OCI-LY7 (cell line): Measurements from ENCODE around the gene PFKL. TPM values are rescaled to one million over a fixed set of nuclear protein-coding genes. Genes with fewer than 3 reads are reported as not detected.

Experiments
- BruUV-seq: library from RNA; stranded (reverse); fragments of 400-500 nt; replicated peaks from 2 replicates; lab custom pipeline; 2021; lab: Mats Ljungman, UMichigan
- CTCF ChIA-PET: fragments of 300-600 bp; sonication (Branson Sonifier 250); formaldehyde crosslinking; loops from one replicate; lab custom pipeline; 2022; ENCODE audit warnings: antibody characterized with exemption; ENCODE audit not compliant: unreplicated experiment; lab: Charles Lee
- POLR2A ChIA-PET: fragments of 300-600 bp; sonication (Branson Sonifier 250); formaldehyde crosslinking; loops from one replicate; lab custom pipeline; 2022; ENCODE audit warnings: antibody characterized with exemption; lab: Charles Lee
- DNase-seq: peaks from one replicate; pipeline ENCODE4 v3.0.0-alpha.2; 2015; ENCODE audit warnings: low spot score
- H2AFZ ChIP-seq: fragments of 200-600 bp; sonication (generic), shearing (Covaris generic); 2 replicates; pipeline ENCODE4 v1.6.1; 2014; ENCODE audit warnings: mild to moderate bottlenecking, antibody characterized with exemption, low read length, moderate library complexity
- H3K27ac ChIP-seq: fragments of 200-600 bp; sonication (generic); 2 replicates; pipeline ENCODE4 v1.5.1; 2014; ENCODE audit warnings: mixed run types, low read depth, mild to moderate bottlenecking, moderate library complexity, low read length, inconsistent platforms; ENCODE audit not compliant: poor library complexity, severe bottlenecking
- H3K36me3 ChIP-seq: fragments of 200-600 bp; sonication (generic); 2 replicates; pipeline ENCODE4 v1.6.1; 2014; ENCODE audit warnings: mild to moderate bottlenecking, antibody characterized with exemption, low read length, moderate library complexity, mixed read lengths; ENCODE audit not compliant: insufficient read depth
- H3K4me1 ChIP-seq: fragments of 200-600 bp; sonication (generic); 2 replicates; pipeline ENCODE4 v1.5.1; 2014; ENCODE audit warnings: mild to moderate bottlenecking, low read length; ENCODE audit not compliant: insufficient read depth, poor library complexity, severe bottlenecking
- H3K4me2 ChIP-seq: fragments of 200-600 bp; sonication (generic); 2 replicates; pipeline ENCODE4 v1.6.1; 2014; ENCODE audit warnings: mild to moderate bottlenecking, low read length
- H3K4me3 ChIP-seq: fragments of 200-600 bp; sonication (generic); 2 replicates; pipeline ENCODE4 v1.5.1; 2014; ENCODE audit warnings: mild to moderate bottlenecking, low read depth, low read length; ENCODE audit not compliant: poor library complexity, severe bottlenecking
- H3K79me2 ChIP-seq: fragments of 200-600 bp; sonication (generic); 2 replicates; pipeline ENCODE4 v1.6.1; 2016; ENCODE audit warnings: low read depth, mild to moderate bottlenecking, low read length, moderate library complexity, mixed read lengths; ENCODE audit not compliant: insufficient read depth
- H3K9me2 ChIP-seq: fragments of 200-600 bp; sonication (generic); 2 replicates; pipeline ENCODE4 v1.6.1; 2016; ENCODE audit warnings: mild to moderate bottlenecking, low read length, mixed read lengths; ENCODE audit not compliant: insufficient read depth
- H3K9me3 ChIP-seq: fragments of 200-600 bp; sonication (generic); 2 replicates; pipeline ENCODE4 v1.6.1; 2014; ENCODE audit warnings: mild to moderate bottlenecking, mixed run types, low read length, mixed read lengths
- H4K20me1 ChIP-seq: fragments of 200-600 bp; sonication (generic); 2 replicates; pipeline ENCODE4 v1.6.1; 2014; ENCODE audit warnings: mild to moderate bottlenecking, antibody characterized with exemption, low read length, moderate library complexity, mixed read lengths; ENCODE audit not compliant: insufficient read depth
- EZH2phosphoT487 ChIP-seq: fragments of 200-600 bp; sonication (generic); IDR thresholded peaks from 2 replicates; pipeline ENCODE4 v1.6.1; 2018; ENCODE audit warnings: low read depth, borderline replicate concordance, mild to moderate bottlenecking, mixed run types, antibody characterized with exemption, low read length, moderate library complexity, mixed read lengths
- intact Hi-C: fragments of 100-400 bp; cut with micrococcal nuclease; formaldehyde crosslinking; loops from one replicate; pipeline ENCODE4 v1.10.0; 2022; ENCODE audit not compliant: unreplicated experiment
- total RNA-seq, 2 experiments: library from RNA; depleted of rRNA in 1 of 2; stranded (reverse); fragments of >200 nt in 1 of 2; shearing (Covaris generic) in 1 of 2; gene quantifications; 2 replicates each; pipeline ENCODE4 v1.2.3, GENCODE V29; 2014 to 2022
- TF ChIP-seq, protein P1 (sequence below): fragments of 200-600 bp; sonication (generic); conservative IDR thresholded peaks from 2 replicates; pipeline ENCODE4 v1.5.1; 2014; ENCODE audit warnings: mild to moderate bottlenecking, antibody characterized with exemption, low read length, moderate library complexity, mixed read lengths

PFKL gene
- total RNA-seq, 2 experiments from 2014 or later, result 102 to 128 TPM

DNA sequence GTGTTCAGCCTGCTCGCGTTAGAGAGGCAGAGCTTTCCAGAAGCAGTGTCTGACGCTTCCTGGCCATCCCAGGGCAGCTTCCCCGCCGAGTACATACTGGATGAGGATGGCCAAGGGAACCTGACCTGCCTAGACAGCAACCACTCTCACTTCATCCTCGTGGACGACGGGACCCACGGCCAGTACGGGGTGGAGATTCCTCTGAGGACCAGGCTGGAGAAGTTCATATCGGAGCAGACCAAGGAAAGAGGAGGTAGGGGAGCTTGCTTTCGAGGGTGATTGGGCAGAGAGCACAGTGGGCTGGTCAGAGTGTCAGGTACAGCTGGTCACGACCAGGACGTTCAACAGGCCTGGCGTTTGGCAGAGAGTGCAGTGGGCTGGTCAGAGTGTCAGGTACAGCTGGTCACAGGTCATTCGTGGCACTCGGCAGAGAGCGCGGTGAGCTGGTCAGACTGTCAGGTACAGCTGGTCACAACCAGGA is 75.9 kb downstream of the PFKL start:
- no peaks in the 10 kb centered on the region for H3K79me2 ChIP-seq
- H4K20me1 ChIP-seq, result no peaks in the 10 kb centered on the region
- H3K9me3 ChIP-seq, result no peaks in the 10 kb centered on the region
- H3K9me2 ChIP-seq, result no peaks in the 10 kb centered on the region
- intact Hi-C loops, result no loop called here
- H3K4me3 ChIP-seq, result no peak overlapping the region
- no peaks in the 10 kb centered on the region for H3K36me3 ChIP-seq
- ChIA-PET CTCF (no interaction called here), POLR2A (no interaction called here)
- H3K4me2 ChIP-seq, result no peak overlapping the region
- no peak for DNase-seq
- H2AFZ ChIP-seq, result no peak overlapping the region
- no peak overlapping the region for H3K27ac ChIP-seq
- no TSS peak for BruUV-seq
- no peaks in the 10 kb centered on the region for H3K4me1 ChIP-seq
- no peak for TF ChIP-seq EZH2phosphoT487
- TF ChIP-seq, protein P1, sequence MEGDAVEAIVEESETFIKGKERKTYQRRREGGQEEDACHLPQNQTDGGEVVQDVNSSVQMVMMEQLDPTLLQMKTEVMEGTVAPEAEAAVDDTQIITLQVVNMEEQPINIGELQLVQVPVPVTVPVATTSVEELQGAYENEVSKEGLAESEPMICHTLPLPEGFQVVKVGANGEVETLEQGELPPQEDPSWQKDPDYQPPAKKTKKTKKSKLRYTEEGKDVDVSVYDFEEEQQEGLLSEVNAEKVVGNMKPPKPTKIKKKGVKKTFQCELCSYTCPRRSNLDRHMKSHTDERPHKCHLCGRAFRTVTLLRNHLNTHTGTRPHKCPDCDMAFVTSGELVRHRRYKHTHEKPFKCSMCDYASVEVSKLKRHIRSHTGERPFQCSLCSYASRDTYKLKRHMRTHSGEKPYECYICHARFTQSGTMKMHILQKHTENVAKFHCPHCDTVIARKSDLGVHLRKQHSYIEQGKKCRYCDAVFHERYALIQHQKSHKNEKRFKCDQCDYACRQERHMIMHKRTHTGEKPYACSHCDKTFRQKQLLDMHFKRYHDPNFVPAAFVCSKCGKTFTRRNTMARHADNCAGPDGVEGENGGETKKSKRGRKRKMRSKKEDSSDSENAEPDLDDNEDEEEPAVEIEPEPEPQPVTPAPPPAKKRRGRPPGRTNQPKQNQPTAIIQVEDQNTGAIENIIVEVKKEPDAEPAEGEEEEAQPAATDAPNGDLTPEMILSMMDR, result no peak

GRCh38 chr21:44376606-44377005 is 76.8 kb downstream of the PFKL start:
- H3K36me3 ChIP-seq, result no peaks in the 10 kb centered on the region
- H2AFZ ChIP-seq, result no peak overlapping the region
- H3K79me2 ChIP-seq, result no peaks in the 10 kb centered on the region
- H4K20me1 ChIP-seq, result no peaks in the 10 kb centered on the region
- no peak for TF ChIP-seq EZH2phosphoT487
- TF ChIP-seq, protein P1, result no peak
- POLR2A ChIA-PET, result no interaction called here
- no peaks in the 10 kb centered on the region for H3K9me2 ChIP-seq
- H3K27ac ChIP-seq, result no peak overlapping the region
- no peak overlapping the region for H3K4me2 ChIP-seq
- no peak overlapping the region for H3K4me3 ChIP-seq
- no peak for DNase-seq
- BruUV-seq, result no TSS peak
- intact Hi-C loops, result no loop called here
- H3K4me1 ChIP-seq, result no peaks in the 10 kb centered on the region
- H3K9me3 ChIP-seq, result no peaks in the 10 kb centered on the region
- CTCF ChIA-PET, result no interaction called here

Other genes starting within 250 kb of the PFKL start
- 2.5 and 8.2 TPM in 2 replicates for gene PWP2, start 192.7 kb upstream of the PFKL start, total RNA-seq (2014; rRNA removed; shearing (Covaris generic))
- 8.4 and 11.5 TPM in 2 replicates for gene PWP2, start 192.7 kb upstream of the PFKL start, total RNA-seq (2022)
- 6.6 TPM in 2 replicates for gene GATD3, start 166.4 kb upstream of the PFKL start, total RNA-seq (2014; rRNA removed; shearing (Covaris generic))
- 24.1 and 28.1 TPM in 2 replicates for gene GATD3, start 166.4 kb upstream of the PFKL start, total RNA-seq (2022)
- gene ICOSLG, start 59.1 kb upstream of the PFKL start, total RNA-seq (2014; rRNA removed; shearing (Covaris generic)), result 4.1 and 5.2 TPM in 2 replicates
- gene ICOSLG, start 59.1 kb upstream of the PFKL start, total RNA-seq (2022), result 8.3 and 8.6 TPM in 2 replicates
- not detected in 2 replicates for gene DNMT3L, start 38.2 kb upstream of the PFKL start, total RNA-seq (2014; rRNA removed; shearing (Covaris generic))
- not detected in 2 replicates for gene DNMT3L, start 38.2 kb upstream of the PFKL start, total RNA-seq (2022)
- gene AIRE, start 14.2 kb upstream of the PFKL start, total RNA-seq (2014; rRNA removed; shearing (Covaris generic)), result not detected in 2 replicates
- gene AIRE, start 14.2 kb upstream of the PFKL start, total RNA-seq (2022), result not detected in 2 replicates
- 11.9 and 20.6 TPM in 2 replicates for gene CFAP410, start 39.3 kb downstream of the PFKL start, total RNA-seq (2014; rRNA removed; shearing (Covaris generic))
- gene CFAP410, start 39.3 kb downstream of the PFKL start, total RNA-seq (2022), result 15.0 and 15.1 TPM in 2 replicates
- 1.8 and 2.8 TPM in 2 replicates for gene TRPM2, start 53.6 kb downstream of the PFKL start, total RNA-seq (2014; rRNA removed; shearing (Covaris generic))
- 3.8 and 7.1 TPM in 2 replicates for gene TRPM2, start 53.6 kb downstream of the PFKL start, total RNA-seq (2022)
- gene LRRC3, start 155.5 kb downstream of the PFKL start, total RNA-seq (2014; rRNA removed; shearing (Covaris generic)), result not detected in 2 replicates
- gene LRRC3, start 155.5 kb downstream of the PFKL start, total RNA-seq (2022), result not detected in 2 replicates
- 0.13 TPM in 1 of 2 replicates, not detected in the other for gene KRTAP10-1, start 240.1 kb downstream of the PFKL start, total RNA-seq (2014; rRNA removed; shearing (Covaris generic))
- not detected in 2 replicates for gene KRTAP10-1, start 240.1 kb downstream of the PFKL start, total RNA-seq (2022)